ENCODE results near the gene HSD17B3. TPM values are rescaled to one million over a fixed set of nuclear protein-coding genes. Genes with fewer than 3 reads are reported as not detected.

The HSD17B3 gene
- total and polyA plus RNA-seq, 2 experiments from 2014 or later: not detected

- TF ChIP-seq POLR2AphosphoS5 (IDR thresholded peaks at IDR 0.05; ENCODE audit: low read depth) (no peak), NANOG (IDR thresholded peaks at IDR 0.05; ENCODE audit: borderline replicate concordance) (no peak), CTCF (conservative IDR thresholded peaks at IDR 0.05; ENCODE audit: low read depth in 2 of 2) (no peak)
Measured at GRCh38 chr9:96206156-96206751, 95.7 kb downstream of the HSD17B3 start (continued).

DNA sequence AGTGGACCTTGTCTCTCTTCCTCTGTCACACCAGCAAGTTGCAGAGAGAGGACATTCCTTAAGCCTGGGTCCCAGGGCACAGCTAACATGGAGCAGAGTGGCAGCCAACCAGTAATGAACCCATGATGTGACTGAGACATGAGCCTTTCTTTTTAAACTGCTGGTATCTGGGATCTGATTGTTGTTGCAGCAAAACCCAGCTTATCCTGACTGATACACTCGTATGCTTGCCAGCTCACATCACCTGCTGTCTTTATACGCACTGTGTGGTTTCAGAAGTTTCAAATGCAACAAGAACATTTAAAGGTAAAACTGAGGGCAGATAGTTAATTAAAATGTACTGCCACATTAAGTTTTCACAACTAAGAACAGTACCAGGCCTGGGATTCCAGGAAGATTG is 97.1 kb downstream of the HSD17B3 start:
- Mint-ChIP-seq H3K9me3 (no peaks in the 10 kb centered on the region; the same call in 2 of the 3 replicates), H3K27me3 (ENCODE audit: insufficient read depth, low read depth, poor library complexity) (peaks cover 3% of the 10 kb centered on the region), H3K4me3 (no peak overlapping the region), H3K27ac (no peak overlapping the region), H3K36me3 (ENCODE audit: low read depth) (no peaks in the 10 kb centered on the region), H3K4me1 (peaks cover 13% of the 10 kb centered on the region)
- H3K4me3 ChIP-seq: no peak overlapping the region
- H3K27ac ChIP-seq (ENCODE audit: low read depth): no peak overlapping the region
- no peak overlapping the region for H3K4me2 ChIP-seq
- no peaks in the 10 kb centered on the region for H3K27me3 ChIP-seq (ENCODE audit: insufficient read depth)
- H4K20me1 ChIP-seq (replicated peaks; ENCODE audit: insufficient read depth): no peaks in the 10 kb centered on the region
- H3K4me1 ChIP-seq (ENCODE audit: insufficient read depth): peaks cover 10% of the 10 kb centered on the region; the same call in 1 of the 2 replicates
- no peak overlapping the region for H2AFZ ChIP-seq
- no peaks in the 10 kb centered on the region for H3F3A ChIP-seq (replicated peaks; ENCODE audit: low read depth)
- no peaks in the 10 kb centered on the region for H3K36me3 ChIP-seq (ENCODE audit: insufficient read depth)
- H3K9me2 ChIP-seq (ENCODE audit: insufficient read depth): 0 out of 2 replicates have a peak, but pooled peaks cover 6% of the 10 kb centered on the region
- ATAC-seq (no peak), DNase-seq (ENCODE audit: low spot score) (no peak)
- no peaks in the 10 kb centered on the region for H3K79me2 ChIP-seq (replicated peaks; ENCODE audit: insufficient read depth)
- no peak for TF ChIP-seq CTCF (conservative IDR thresholded peaks at IDR 0.05; ENCODE audit: low read depth in 2 of 2)
- TF ChIP-seq EZH2 (IDR thresholded peaks at IDR 0.05; ENCODE audit: low read depth, unreplicated experiment): no peak
- TF ChIP-seq CREB1 (CRISPR knock-in tag; IDR thresholded peaks at IDR 0.05; ENCODE audit: low read depth): no peak
- no peak for TF ChIP-seq STAT1 (IDR thresholded peaks at IDR 0.05; ENCODE audit: unreplicated experiment)
- TF ChIP-seq, protein P1, sequence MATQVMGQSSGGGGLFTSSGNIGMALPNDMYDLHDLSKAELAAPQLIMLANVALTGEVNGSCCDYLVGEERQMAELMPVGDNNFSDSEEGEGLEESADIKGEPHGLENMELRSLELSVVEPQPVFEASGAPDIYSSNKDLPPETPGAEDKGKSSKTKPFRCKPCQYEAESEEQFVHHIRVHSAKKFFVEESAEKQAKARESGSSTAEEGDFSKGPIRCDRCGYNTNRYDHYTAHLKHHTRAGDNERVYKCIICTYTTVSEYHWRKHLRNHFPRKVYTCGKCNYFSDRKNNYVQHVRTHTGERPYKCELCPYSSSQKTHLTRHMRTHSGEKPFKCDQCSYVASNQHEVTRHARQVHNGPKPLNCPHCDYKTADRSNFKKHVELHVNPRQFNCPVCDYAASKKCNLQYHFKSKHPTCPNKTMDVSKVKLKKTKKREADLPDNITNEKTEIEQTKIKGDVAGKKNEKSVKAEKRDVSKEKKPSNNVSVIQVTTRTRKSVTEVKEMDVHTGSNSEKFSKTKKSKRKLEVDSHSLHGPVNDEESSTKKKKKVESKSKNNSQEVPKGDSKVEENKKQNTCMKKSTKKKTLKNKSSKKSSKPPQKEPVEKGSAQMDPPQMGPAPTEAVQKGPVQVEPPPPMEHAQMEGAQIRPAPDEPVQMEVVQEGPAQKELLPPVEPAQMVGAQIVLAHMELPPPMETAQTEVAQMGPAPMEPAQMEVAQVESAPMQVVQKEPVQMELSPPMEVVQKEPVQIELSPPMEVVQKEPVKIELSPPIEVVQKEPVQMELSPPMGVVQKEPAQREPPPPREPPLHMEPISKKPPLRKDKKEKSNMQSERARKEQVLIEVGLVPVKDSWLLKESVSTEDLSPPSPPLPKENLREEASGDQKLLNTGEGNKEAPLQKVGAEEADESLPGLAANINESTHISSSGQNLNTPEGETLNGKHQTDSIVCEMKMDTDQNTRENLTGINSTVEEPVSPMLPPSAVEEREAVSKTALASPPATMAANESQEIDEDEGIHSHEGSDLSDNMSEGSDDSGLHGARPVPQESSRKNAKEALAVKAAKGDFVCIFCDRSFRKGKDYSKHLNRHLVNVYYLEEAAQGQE (IDR thresholded peaks at IDR 0.05; ENCODE audit: unreplicated experiment): no peak
- no peak for TF ChIP-seq EZH2phosphoT487 (IDR thresholded peaks at IDR 0.05; ENCODE audit: unreplicated experiment)
- TF ChIP-seq ZNF331 (CRISPR knock-in tag; IDR thresholded peaks at IDR 0.05; ENCODE audit: low read depth): no peak
- TF ChIP-seq, protein P2, sequence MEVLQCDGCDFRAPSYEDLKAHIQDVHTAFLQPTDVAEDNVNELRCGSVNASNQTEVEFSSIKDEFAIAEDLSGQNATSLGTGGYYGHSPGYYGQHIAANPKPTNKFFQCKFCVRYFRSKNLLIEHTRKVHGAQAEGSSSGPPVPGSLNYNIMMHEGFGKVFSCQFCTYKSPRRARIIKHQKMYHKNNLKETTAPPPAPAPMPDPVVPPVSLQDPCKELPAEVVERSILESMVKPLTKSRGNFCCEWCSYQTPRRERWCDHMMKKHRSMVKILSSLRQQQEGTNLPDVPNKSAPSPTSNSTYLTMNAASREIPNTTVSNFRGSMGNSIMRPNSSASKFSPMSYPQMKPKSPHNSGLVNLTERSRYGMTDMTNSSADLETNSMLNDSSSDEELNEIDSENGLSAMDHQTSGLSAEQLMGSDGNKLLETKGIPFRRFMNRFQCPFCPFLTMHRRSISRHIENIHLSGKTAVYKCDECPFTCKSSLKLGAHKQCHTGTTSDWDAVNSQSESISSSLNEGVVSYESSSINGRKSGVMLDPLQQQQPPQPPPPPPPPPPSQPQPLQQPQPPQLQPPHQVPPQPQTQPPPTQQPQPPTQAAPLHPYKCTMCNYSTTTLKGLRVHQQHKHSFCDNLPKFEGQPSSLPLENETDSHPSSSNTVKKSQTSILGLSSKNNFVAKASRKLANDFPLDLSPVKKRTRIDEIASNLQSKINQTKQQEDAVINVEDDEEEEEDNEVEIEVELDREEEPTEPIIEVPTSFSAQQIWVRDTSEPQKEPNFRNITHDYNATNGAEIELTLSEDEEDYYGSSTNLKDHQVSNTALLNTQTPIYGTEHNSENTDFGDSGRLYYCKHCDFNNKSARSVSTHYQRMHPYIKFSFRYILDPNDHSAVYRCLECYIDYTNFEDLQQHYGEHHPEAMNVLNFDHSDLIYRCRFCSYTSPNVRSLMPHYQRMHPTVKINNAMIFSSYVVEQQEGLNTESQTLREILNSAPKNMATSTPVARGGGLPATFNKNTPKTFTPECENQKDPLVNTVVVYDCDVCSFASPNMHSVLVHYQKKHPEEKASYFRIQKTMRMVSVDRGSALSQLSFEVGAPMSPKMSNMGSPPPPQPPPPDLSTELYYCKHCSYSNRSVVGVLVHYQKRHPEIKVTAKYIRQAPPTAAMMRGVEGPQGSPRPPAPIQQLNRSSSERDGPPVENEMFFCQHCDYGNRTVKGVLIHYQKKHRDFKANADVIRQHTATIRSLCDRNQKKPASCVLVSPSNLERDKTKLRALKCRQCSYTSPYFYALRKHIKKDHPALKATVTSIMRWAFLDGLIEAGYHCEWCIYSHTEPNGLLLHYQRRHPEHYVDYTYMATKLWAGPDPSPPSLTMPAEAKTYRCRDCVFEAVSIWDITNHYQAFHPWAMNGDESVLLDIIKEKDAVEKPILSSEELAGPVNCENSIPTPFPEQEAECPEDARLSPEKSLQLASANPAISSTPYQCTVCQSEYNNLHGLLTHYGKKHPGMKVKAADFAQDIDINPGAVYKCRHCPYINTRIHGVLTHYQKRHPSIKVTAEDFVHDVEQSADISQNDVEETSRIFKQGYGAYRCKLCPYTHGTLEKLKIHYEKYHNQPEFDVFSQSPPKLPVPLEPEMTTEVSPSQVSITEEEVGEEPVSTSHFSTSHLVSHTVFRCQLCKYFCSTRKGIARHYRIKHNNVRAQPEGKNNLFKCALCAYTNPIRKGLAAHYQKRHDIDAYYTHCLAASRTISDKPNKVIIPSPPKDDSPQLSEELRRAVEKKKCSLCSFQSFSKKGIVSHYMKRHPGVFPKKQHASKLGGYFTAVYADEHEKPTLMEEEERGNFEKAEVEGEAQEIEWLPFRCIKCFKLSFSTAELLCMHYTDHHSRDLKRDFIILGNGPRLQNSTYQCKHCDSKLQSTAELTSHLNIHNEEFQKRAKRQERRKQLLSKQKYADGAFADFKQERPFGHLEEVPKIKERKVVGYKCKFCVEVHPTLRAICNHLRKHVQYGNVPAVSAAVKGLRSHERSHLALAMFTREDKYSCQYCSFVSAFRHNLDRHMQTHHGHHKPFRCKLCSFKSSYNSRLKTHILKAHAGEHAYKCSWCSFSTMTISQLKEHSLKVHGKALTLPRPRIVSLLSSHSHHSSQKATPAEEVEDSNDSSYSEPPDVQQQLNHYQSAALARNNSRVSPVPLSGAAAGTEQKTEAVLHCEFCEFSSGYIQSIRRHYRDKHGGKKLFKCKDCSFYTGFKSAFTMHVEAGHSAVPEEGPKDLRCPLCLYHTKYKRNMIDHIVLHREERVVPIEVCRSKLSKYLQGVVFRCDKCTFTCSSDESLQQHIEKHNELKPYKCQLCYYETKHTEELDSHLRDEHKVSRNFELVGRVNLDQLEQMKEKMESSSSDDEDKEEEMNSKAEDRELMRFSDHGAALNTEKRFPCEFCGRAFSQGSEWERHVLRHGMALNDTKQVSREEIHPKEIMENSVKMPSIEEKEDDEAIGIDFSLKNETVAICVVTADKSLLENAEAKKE (CRISPR knock-in tag; IDR thresholded peaks at IDR 0.05): no peak
- no peak for TF ChIP-seq ZNF114 (CRISPR knock-in tag; IDR thresholded peaks at IDR 0.05)

Data from GM23338 (cell line).